ENCODE measurements around the gene CYP1B1. TPM values are rescaled to one million over a fixed set of nuclear protein-coding genes. Genes with fewer than 3 reads are reported as not detected.

CYP1B1 gene
- total and polyA plus RNA-seq, 2 of the 4 experiments (the other 2 are of a cell fraction), result 0.65 to 1.1 TPM

DNA sequence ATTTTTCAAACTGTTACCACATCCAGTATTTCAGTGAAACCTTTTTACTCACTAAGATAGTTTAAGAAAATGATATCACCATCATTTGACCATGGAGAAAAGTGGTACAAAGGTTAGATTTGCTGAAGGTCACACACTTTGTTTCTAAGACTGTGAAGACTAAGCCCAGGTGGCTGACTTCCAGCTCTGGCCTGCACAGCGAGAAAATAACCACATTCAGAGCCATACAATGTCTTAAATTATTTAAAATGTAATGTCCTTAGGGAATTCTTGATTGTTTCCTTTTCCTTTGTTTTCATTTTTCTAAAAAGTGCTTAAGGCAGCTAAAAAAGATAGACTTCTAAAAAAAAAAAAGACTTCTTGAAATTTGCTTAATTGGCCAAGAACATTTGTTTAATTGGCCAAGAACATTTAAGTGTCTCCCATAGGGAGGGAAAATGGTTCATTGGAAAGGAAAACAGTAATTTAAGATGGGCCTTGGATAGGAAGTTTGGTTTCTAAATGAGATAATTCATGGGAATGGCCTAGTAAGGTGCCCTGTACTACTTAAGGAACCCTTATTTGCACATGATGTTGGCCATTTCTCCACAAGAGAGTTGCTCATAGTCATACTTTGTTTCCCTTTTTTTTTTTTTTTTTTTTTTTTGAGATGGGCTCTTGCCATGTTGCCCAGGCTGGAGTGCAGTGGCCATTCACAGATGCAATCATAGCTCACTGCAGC, 45.2 kb downstream of the CYP1B1 start:
- H3K4me2 ChIP-seq (ENCODE audit: low read depth, low read length), result no peak overlapping the region
- H4K8ac ChIP-seq (ENCODE audit: low read depth in 2 of 2, low read length in 2 of 2), result no peak overlapping the region
- H3K36me3 ChIP-seq (ENCODE audit: control insufficient read depth, insufficient read depth, low read length), result no peaks in the 10 kb centered on the region
- ATAC-seq (ENCODE audit: low read depth), result no peak
- no peaks in the 10 kb centered on the region for H4K20me1 ChIP-seq (ENCODE audit: insufficient read depth, low read length)
- H3K4me3 ChIP-seq (ENCODE audit: insufficient read depth, low read depth, low read length), result no peak overlapping the region
- H3K14ac ChIP-seq (replicated peaks; ENCODE audit: low read depth, low read length), result no peak overlapping the region
- dilution Hi-C loops (cut with HindIII; ENCODE audit: low sequenced_read_pairs, unreplicated experiment), result no loop called here
- peaks cover 6% of the 10 kb centered on the region for H3K27me3 ChIP-seq (ENCODE audit: control insufficient read depth, insufficient read depth, low read length)
- no peak overlapping the region for H3K4ac ChIP-seq (ENCODE audit: low read depth, low read length)
- H3K4me1 ChIP-seq (ENCODE audit: control insufficient read depth, insufficient read depth, low read length), result no peaks in the 10 kb centered on the region
- TF ChIP-seq CHD1 (IDR thresholded peaks at IDR 0.05; ENCODE audit: low read depth, low read length) (no peak), RAD21 (IDR thresholded peaks at IDR 0.05; ENCODE audit: low read length) (no peak), RFX5 (IDR thresholded peaks at IDR 0.05; ENCODE audit: low read depth, low read length) (no peak), CEBPB (IDR thresholded peaks at IDR 0.05; ENCODE audit: low read depth, low read length) (no peak), NFE2L2 (IDR thresholded peaks at IDR 0.05; ENCODE audit: low read depth, low read length) (no peak)
- TF ChIP-seq, protein P1, sequence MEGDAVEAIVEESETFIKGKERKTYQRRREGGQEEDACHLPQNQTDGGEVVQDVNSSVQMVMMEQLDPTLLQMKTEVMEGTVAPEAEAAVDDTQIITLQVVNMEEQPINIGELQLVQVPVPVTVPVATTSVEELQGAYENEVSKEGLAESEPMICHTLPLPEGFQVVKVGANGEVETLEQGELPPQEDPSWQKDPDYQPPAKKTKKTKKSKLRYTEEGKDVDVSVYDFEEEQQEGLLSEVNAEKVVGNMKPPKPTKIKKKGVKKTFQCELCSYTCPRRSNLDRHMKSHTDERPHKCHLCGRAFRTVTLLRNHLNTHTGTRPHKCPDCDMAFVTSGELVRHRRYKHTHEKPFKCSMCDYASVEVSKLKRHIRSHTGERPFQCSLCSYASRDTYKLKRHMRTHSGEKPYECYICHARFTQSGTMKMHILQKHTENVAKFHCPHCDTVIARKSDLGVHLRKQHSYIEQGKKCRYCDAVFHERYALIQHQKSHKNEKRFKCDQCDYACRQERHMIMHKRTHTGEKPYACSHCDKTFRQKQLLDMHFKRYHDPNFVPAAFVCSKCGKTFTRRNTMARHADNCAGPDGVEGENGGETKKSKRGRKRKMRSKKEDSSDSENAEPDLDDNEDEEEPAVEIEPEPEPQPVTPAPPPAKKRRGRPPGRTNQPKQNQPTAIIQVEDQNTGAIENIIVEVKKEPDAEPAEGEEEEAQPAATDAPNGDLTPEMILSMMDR (conservative IDR thresholded peaks at IDR 0.05; ENCODE audit: low read depth, low read length), result no peak
- TF ChIP-seq, protein P2, sequence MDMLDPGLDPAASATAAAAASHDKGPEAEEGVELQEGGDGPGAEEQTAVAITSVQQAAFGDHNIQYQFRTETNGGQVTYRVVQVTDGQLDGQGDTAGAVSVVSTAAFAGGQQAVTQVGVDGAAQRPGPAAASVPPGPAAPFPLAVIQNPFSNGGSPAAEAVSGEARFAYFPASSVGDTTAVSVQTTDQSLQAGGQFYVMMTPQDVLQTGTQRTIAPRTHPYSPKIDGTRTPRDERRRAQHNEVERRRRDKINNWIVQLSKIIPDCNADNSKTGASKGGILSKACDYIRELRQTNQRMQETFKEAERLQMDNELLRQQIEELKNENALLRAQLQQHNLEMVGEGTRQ (IDR thresholded peaks at IDR 0.05; ENCODE audit: low read depth, low read length), result no peak
- H2BK120ac ChIP-seq (ENCODE audit: low read depth, low read length), result no peak overlapping the region
- H4K91ac ChIP-seq (ENCODE audit: insufficient read depth, low read depth, low read length), result no peak overlapping the region
- H3K23ac ChIP-seq (ENCODE audit: low read depth, low read length), result no peak overlapping the region
- no peak overlapping the region for H4K5ac ChIP-seq (ENCODE audit: low read depth, low read length)
- intact Hi-C loops (cut with micrococcal nuclease), result no loop called here
- H2BK15ac ChIP-seq (ENCODE audit: low read depth, low read length), result no peak overlapping the region
- no peaks in the 10 kb centered on the region for H3K9me3 ChIP-seq (ENCODE audit: control insufficient read depth, insufficient read depth, low read length)
- ChIA-PET POLR2A (ENCODE audit: unreplicated experiment) (no interaction called here), CTCF (interaction anchor here (0.6 kb wide), 1 partner anchor 8 kb away, joined by 3 read pairs; no protein-coding TSS in a partner anchor)
- no peaks in the 10 kb centered on the region for H3K79me1 ChIP-seq (ENCODE audit: low read depth in 1 of 2, low read length in 2 of 2)
- no peak overlapping the region for H3K9ac ChIP-seq (ENCODE audit: low read depth, low read length)
- H3K27ac ChIP-seq (ENCODE audit: insufficient read depth, low read length), result no peak overlapping the region
- no peaks in the 10 kb centered on the region for H3K9me1 ChIP-seq (ENCODE audit: insufficient read depth, low read length)
- H2BK20ac ChIP-seq (ENCODE audit: low read depth, low read length), result no peak overlapping the region
- H3K56ac ChIP-seq (ENCODE audit: extremely low read depth, insufficient read depth, low read length), result no peak overlapping the region
- no peak overlapping the region for H2AK5ac ChIP-seq (ENCODE audit: low read depth, low read length)
- no CpG with 5 or more reads among the region's 1 CpG for WGBS, 2 experiments (ENCODE audit: extremely low coverage in 2 of 2, insufficient read length in 1 of 2)
- no TSS peak for BruUV-seq (replicated peaks)
- no peak overlapping the region for H2BK5ac ChIP-seq (ENCODE audit: low read depth, low read length, poor library complexity, severe bottlenecking)
- no peak overlapping the region for H3K18ac ChIP-seq (ENCODE audit: low read depth, low read length)
- H2AK9ac ChIP-seq (replicated peaks; ENCODE audit: low read depth, low read length, poor library complexity), result no peak overlapping the region
- H2AFZ ChIP-seq (replicated peaks; ENCODE audit: low read length, poor library complexity), result no peak overlapping the region
- DNase-seq, result no peak
- in situ Hi-C loops (cut with MboI; ENCODE audit: low sequenced_read_pairs), result no loop called here

All from IMR-90 (cell line).